Adipocyte (in vitro differentiated cells): Measurements from ENCODE around the gene GGT5.
A peak's percentile ranks its signal among the peaks of the same experiment; 100 is the strongest.
"Not testable (repeated sequence)": the region's sequence is repeated elsewhere in the genome, so short reads cannot be mapped to it uniquely, and the experiment has no call there.

Experiments used
- DNase-seq: peaks from one replicate; pipeline ENCODE4 v3.0.0-alpha.2; 2015; ENCODE audit warnings: low read depth
- H3K27me3 ChIP-seq: replicated peaks from 2 replicates; pipeline ENCODE4 v1.7.0; 2013; ENCODE audit warnings: mild to moderate bottlenecking, low read length, moderate library complexity; ENCODE audit not compliant: control insufficient read depth, insufficient read depth
- H3K36me3 ChIP-seq: 2 replicates; pipeline ENCODE4 v1.7.0; 2013; ENCODE audit warnings: low read length, mild to moderate bottlenecking, moderate library complexity; ENCODE audit not compliant: control insufficient read depth, insufficient read depth, severe bottlenecking
- H3K4me1 ChIP-seq: 2 replicates; pipeline ENCODE4 v1.7.0; 2013; ENCODE audit warnings: mild to moderate bottlenecking, low read length, moderate library complexity; ENCODE audit not compliant: control insufficient read depth, insufficient read depth
- H3K4me3 ChIP-seq: 2 replicates; pipeline ENCODE4 v1.7.0; 2013; ENCODE audit warnings: mild to moderate bottlenecking, low read length, moderate library complexity
- H3K9ac ChIP-seq: 2 replicates; pipeline ENCODE4 v1.7.0; 2013; ENCODE audit warnings: mild to moderate bottlenecking, low read length, moderate library complexity
- H3K9me3 ChIP-seq: 2 replicates; pipeline ENCODE4 v1.7.0; 2013; ENCODE audit warnings: mild to moderate bottlenecking, low read length, moderate library complexity; ENCODE audit not compliant: control insufficient read depth

The GGT5 gene

GRCh38 chr22:24245030-24245431 lies at the start of gene GGT5:
GGT5 (minus strand) TSS chr22:24245082; CDS start chr22:24244725, 357 bp downstream.
- H3K36me3 ChIP-seq, DNase-seq, H3K9me3 ChIP-seq, H3K27me3 ChIP-seq: not testable (repeated sequence)
- H3K9ac ChIP-seq, result peak within 1 kb of the TSS; percentile 98
- peak within 1 kb of the TSS; percentile 90 for H3K4me3 ChIP-seq
- peaks cover 34% of the 10 kb centered on the region for H3K4me1 ChIP-seq

- H3K9ac ChIP-seq, H3K9me3 ChIP-seq, H3K36me3 ChIP-seq, H3K4me3 ChIP-seq, H3K27me3 ChIP-seq, DNase-seq: not testable (repeated sequence)
- H3K4me1 ChIP-seq, result peaks cover 41% of the 10 kb centered on the region
These were observed 47.4 kb upstream of the GGT5 start for GRCh38 chr22:24292202-24292830.

- H3K4me3 ChIP-seq, result no peak overlapping the region
- H3K9ac ChIP-seq, result no peak overlapping the region
- DNase-seq, result no peak
- no peaks in the 10 kb centered on the region for H3K27me3 ChIP-seq
- no peaks in the 10 kb centered on the region for H3K36me3 ChIP-seq
- H3K9me3 ChIP-seq, result no peaks in the 10 kb centered on the region
- peaks cover 41% of the 10 kb centered on the region for H3K4me1 ChIP-seq
These were observed 46.8 kb upstream of the GGT5 start for GRCh38 chr22:24291515-24292201.

GRCh38 chr22:24290459-24290858 lies 45.6 kb upstream of the GGT5 start:
- Histone ChIP-seq H3K4me3 (peak overlapping the region; percentile 58), H3K27me3 (no peaks in the 10 kb centered on the region), H3K9ac (peak overlapping the region; percentile 76), H3K9me3 (no peaks in the 10 kb centered on the region), H3K4me1 (peaks cover 41% of the 10 kb centered on the region), H3K36me3 (no peaks in the 10 kb centered on the region)
- peak; percentile 43 for DNase-seq

GRCh38 chr22:24289741-24290163 lies 44.9 kb upstream of the GGT5 start:
- Histone ChIP-seq H3K36me3 (no peaks in the 10 kb centered on the region), H3K4me1 (peaks cover 48% of the 10 kb centered on the region), H3K27me3 (no peaks in the 10 kb centered on the region), H3K9ac (peak overlapping the region; percentile 76), H3K4me3 (peak overlapping the region; percentile 58), H3K9me3 (no peaks in the 10 kb centered on the region)
- DNase-seq, result peak; percentile 48

- H3K9ac ChIP-seq, result peak overlapping the region; percentile 76
- peak overlapping the region; percentile 58 for H3K4me3 ChIP-seq
- H3K9me3 ChIP-seq, result no peaks in the 10 kb centered on the region
- peaks cover 51% of the 10 kb centered on the region for H3K4me1 ChIP-seq
- no peaks in the 10 kb centered on the region for H3K27me3 ChIP-seq
- DNase-seq, result peak; percentile 83
- no peaks in the 10 kb centered on the region for H3K36me3 ChIP-seq
These were observed 44.2 kb upstream of the GGT5 start for GRCh38 chr22:24289114-24289513.

- not testable (repeated sequence) for H3K9me3 ChIP-seq, H3K9ac ChIP-seq, DNase-seq, H3K4me3 ChIP-seq, H3K36me3 ChIP-seq, H3K27me3 ChIP-seq
- peaks cover 55% of the 10 kb centered on the region for H3K4me1 ChIP-seq
These were observed 42.9 kb upstream of the GGT5 start for GRCh38 chr22:24287801-24288200.

GRCh38 chr22:24287212-24287611 lies 42.3 kb upstream of the GGT5 start:
- not testable (repeated sequence) for H3K9ac ChIP-seq, H3K9me3 ChIP-seq, DNase-seq, H3K27me3 ChIP-seq, H3K4me3 ChIP-seq, H3K36me3 ChIP-seq
- peaks cover 55% of the 10 kb centered on the region for H3K4me1 ChIP-seq

- Histone ChIP-seq H3K27me3 (no peaks in the 10 kb centered on the region), H3K9me3 (no peaks in the 10 kb centered on the region), H3K36me3 (no peaks in the 10 kb centered on the region), H3K9ac (no peak overlapping the region), H3K4me1 (peaks cover 35% of the 10 kb centered on the region), H3K4me3 (no peak overlapping the region)
- peak; percentile 53 for DNase-seq
These were observed 40.4 kb upstream of the GGT5 start for GRCh38 chr22:24285245-24285644.

GRCh38 chr22:24284747-24285203 lies 39.9 kb upstream of the GGT5 start:
- Histone ChIP-seq H3K27me3 (no peaks in the 10 kb centered on the region), H3K4me3 (no peak overlapping the region), H3K9me3 (no peaks in the 10 kb centered on the region), H3K4me1 (peaks cover 30% of the 10 kb centered on the region), H3K9ac (no peak overlapping the region), H3K36me3 (no peaks in the 10 kb centered on the region)
- peak; percentile 52 for DNase-seq

- no peaks in the 10 kb centered on the region for H3K9me3 ChIP-seq
These were observed 37.5 kb upstream of the GGT5 start for GRCh38 chr22:24282401-24282800.

More at GRCh38 chr22:24282401-24282800, 37.5 kb upstream of the GGT5 start:
- DNase-seq, result no peak
- H3K4me1 ChIP-seq, result peaks cover 14% of the 10 kb centered on the region
- H3K27me3 ChIP-seq, result no peaks in the 10 kb centered on the region
- H3K9ac ChIP-seq, result no peak overlapping the region
- H3K4me3 ChIP-seq, result no peak overlapping the region
- H3K36me3 ChIP-seq, result peaks cover 3% of the 10 kb centered on the region
